A673 (cell line): ENCODE measurements around the gene LBH.

Experiments
- EZH2 ChIP-seq: fragments of 200-600 bp; sonication (generic); IDR thresholded peaks from 2 replicates; pipeline ENCODE4 v1.6.1; 2017; ENCODE audit warnings: borderline replicate concordance, low read depth, mild to moderate bottlenecking, mixed read lengths, antibody characterized with exemption, low read length; ENCODE audit not compliant: poor library complexity, severe bottlenecking
- TF ChIP-seq, protein P1 (sequence below): fragments of 300-800, 200-600 bp; sonication (generic); conservative IDR thresholded peaks from 2 replicates; pipeline ENCODE4 v1.5.1; 2017; ENCODE audit warnings: low read depth, mild to moderate bottlenecking, antibody characterized with exemption, low read length, moderate library complexity, mixed read lengths

DNA sequence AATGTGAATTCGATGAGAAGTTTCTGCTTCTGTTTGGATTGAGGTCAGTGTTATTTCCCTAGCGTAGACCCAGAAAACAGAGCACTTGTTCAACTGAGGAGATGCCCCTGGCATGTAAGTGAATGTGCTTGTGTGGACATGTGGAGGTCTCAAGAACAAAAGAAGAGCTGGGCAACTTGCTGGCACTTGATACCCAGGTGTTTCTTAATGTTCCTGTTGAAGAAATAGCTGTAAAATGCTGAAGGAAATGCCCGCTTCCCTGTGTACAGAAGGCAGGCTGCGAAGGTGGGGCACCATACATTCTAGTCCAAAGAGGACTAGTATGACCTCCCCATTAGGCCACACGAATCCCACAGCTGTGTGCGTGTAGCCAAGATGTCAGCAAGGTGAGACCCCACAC, 9.8 kb upstream of the LBH start:
- TF ChIP-seq, protein P1, sequence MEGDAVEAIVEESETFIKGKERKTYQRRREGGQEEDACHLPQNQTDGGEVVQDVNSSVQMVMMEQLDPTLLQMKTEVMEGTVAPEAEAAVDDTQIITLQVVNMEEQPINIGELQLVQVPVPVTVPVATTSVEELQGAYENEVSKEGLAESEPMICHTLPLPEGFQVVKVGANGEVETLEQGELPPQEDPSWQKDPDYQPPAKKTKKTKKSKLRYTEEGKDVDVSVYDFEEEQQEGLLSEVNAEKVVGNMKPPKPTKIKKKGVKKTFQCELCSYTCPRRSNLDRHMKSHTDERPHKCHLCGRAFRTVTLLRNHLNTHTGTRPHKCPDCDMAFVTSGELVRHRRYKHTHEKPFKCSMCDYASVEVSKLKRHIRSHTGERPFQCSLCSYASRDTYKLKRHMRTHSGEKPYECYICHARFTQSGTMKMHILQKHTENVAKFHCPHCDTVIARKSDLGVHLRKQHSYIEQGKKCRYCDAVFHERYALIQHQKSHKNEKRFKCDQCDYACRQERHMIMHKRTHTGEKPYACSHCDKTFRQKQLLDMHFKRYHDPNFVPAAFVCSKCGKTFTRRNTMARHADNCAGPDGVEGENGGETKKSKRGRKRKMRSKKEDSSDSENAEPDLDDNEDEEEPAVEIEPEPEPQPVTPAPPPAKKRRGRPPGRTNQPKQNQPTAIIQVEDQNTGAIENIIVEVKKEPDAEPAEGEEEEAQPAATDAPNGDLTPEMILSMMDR, result no peak
- TF ChIP-seq EZH2, result no peak
